ENCODE measurements around the gene SOX5.
"Not testable (repeated sequence)": the region's sequence is repeated elsewhere in the genome, so short reads cannot be mapped to it uniquely, and the experiment has no call there.

SOX5 gene

DNA sequence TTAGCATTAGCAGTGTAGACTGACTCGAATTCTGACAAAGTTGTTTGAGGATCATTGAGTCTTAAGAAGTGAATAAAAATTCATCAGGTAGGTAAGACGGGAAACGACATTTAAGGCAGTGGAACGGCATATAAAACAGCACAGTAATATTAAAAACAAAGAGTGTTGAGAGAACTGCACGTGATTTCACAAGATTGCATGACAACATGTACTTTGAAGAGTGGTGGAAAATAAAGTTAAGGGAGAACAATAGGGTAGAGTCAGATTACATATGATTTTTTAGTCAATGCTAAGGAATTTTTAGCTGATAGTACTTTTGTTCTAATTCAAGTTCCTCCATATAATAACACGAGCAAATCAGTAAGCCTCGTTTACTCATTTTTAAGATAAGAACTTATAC, 115.4 kb downstream of the SOX5 start:
- Histone ChIP-seq H3K27me3 (ENCODE audit: low read depth, low read length) (no peaks in the 10 kb centered on the region), H3K4me1 (ENCODE audit: control insufficient read depth in 1 of 2, insufficient read depth in 2 of 2, low read length in 2 of 2) (no peaks in the 10 kb centered on the region), H3K36me3 (ENCODE audit: control insufficient read depth in 1 of 2, insufficient read depth in 2 of 2, low read length in 2 of 2) (no peaks in the 10 kb centered on the region), H3K27ac (ENCODE audit: low read length) (no peak overlapping the region), H3K9me3 (ENCODE audit: control insufficient read depth in 1 of 2, low read length in 2 of 2) (no peaks in the 10 kb centered on the region), H3K4me3 (ENCODE audit: low read depth in 1 of 2, low read length in 2 of 2) (no peak overlapping the region)

DNA sequence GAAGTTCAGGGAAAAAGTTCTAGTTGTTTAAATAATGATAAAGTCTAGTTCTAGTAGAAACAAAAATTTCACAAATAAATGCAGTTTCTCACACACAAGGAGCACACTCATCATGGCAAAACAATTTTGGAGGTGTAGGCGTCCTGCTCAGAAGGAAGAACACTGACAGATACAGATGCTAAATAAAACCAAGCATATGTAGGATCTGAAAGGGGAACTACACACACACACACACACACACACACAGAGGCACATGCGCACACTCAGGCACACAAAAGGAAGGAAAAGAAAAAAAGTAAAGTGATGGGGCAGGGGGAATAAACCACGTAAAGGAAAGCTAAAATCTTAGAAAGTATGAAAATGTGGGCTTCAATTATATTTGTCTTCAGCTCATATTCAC, 117.7 kb downstream of the SOX5 start:
- H3K4me1 ChIP-seq (ENCODE audit: control insufficient read depth in 1 of 2, insufficient read depth in 2 of 2, low read length in 2 of 2) = no peaks in the 10 kb centered on the region
- no peaks in the 10 kb centered on the region for H3K36me3 ChIP-seq (ENCODE audit: control insufficient read depth in 1 of 2, insufficient read depth in 2 of 2, low read length in 2 of 2)
- H3K9me3 ChIP-seq (ENCODE audit: control insufficient read depth in 1 of 2, low read length in 2 of 2) = no peaks in the 10 kb centered on the region
- no peak overlapping the region for H3K27ac ChIP-seq (ENCODE audit: low read length)
- no peaks in the 10 kb centered on the region for H3K27me3 ChIP-seq (ENCODE audit: low read depth, low read length)
- H3K4me3 ChIP-seq (ENCODE audit: low read depth in 1 of 2, low read length in 2 of 2) = no peak overlapping the region

- Histone ChIP-seq H3K27me3 (ENCODE audit: low read depth, low read length) (no peaks in the 10 kb centered on the region), H3K27ac (ENCODE audit: low read length) (no peak overlapping the region), H3K4me3 (ENCODE audit: low read depth in 1 of 2, low read length in 2 of 2) (no peak overlapping the region), H3K4me1 (ENCODE audit: control insufficient read depth in 1 of 2, insufficient read depth in 2 of 2, low read length in 2 of 2) (no peaks in the 10 kb centered on the region), H3K9me3 (ENCODE audit: control insufficient read depth in 1 of 2, low read length in 2 of 2) (no peaks in the 10 kb centered on the region), H3K36me3 (ENCODE audit: control insufficient read depth in 1 of 2, insufficient read depth in 2 of 2, low read length in 2 of 2) (no peaks in the 10 kb centered on the region)
Observed at GRCh38 chr12:23830210-23830609, 119.3 kb downstream of the SOX5 start.

GRCh38 chr12:23827353-23827752, 122.1 kb downstream of the SOX5 start:
- H3K4me3 ChIP-seq (ENCODE audit: low read depth in 1 of 2, low read length in 2 of 2) = no peak overlapping the region
- H3K9me3 ChIP-seq (ENCODE audit: control insufficient read depth in 1 of 2, low read length in 2 of 2) = no peaks in the 10 kb centered on the region
- H3K27ac ChIP-seq (ENCODE audit: low read length) = no peak overlapping the region
- no peaks in the 10 kb centered on the region for H3K36me3 ChIP-seq (ENCODE audit: control insufficient read depth in 1 of 2, insufficient read depth in 2 of 2, low read length in 2 of 2)
- no peaks in the 10 kb centered on the region for H3K27me3 ChIP-seq (ENCODE audit: low read depth, low read length)
- no peaks in the 10 kb centered on the region for H3K4me1 ChIP-seq (ENCODE audit: control insufficient read depth in 1 of 2, insufficient read depth in 2 of 2, low read length in 2 of 2)

GRCh38 chr12:23825124-23825523, 124.3 kb downstream of the SOX5 start:
- not testable (repeated sequence) for H3K36me3 ChIP-seq (ENCODE audit: control insufficient read depth in 1 of 2, insufficient read depth in 2 of 2, low read length in 2 of 2); H3K4me3 ChIP-seq (ENCODE audit: low read depth in 1 of 2, low read length in 2 of 2); H3K4me1 ChIP-seq (ENCODE audit: control insufficient read depth in 1 of 2, insufficient read depth in 2 of 2, low read length in 2 of 2)

GRCh38 chr12:23824358-23824757, 125.1 kb downstream of the SOX5 start:
- H3K36me3 ChIP-seq (ENCODE audit: control insufficient read depth in 1 of 2, insufficient read depth in 2 of 2, low read length in 2 of 2) = no peaks in the 10 kb centered on the region
- no peak overlapping the region for H3K4me3 ChIP-seq (ENCODE audit: low read depth in 1 of 2, low read length in 2 of 2)
- no peaks in the 10 kb centered on the region for H3K27me3 ChIP-seq (ENCODE audit: low read depth, low read length)
- no peak overlapping the region for H3K27ac ChIP-seq (ENCODE audit: low read length)
- H3K4me1 ChIP-seq (ENCODE audit: control insufficient read depth in 1 of 2, insufficient read depth in 2 of 2, low read length in 2 of 2) = no peaks in the 10 kb centered on the region
- H3K9me3 ChIP-seq (ENCODE audit: control insufficient read depth in 1 of 2, low read length in 2 of 2) = no peaks in the 10 kb centered on the region

More at GRCh38 chr12:23825124-23825523, 124.3 kb downstream of the SOX5 start:
- H3K27ac ChIP-seq (ENCODE audit: low read length); H3K27me3 ChIP-seq (ENCODE audit: low read depth, low read length); H3K9me3 ChIP-seq (ENCODE audit: control insufficient read depth in 1 of 2, low read length in 2 of 2): not testable (repeated sequence)

DNA sequence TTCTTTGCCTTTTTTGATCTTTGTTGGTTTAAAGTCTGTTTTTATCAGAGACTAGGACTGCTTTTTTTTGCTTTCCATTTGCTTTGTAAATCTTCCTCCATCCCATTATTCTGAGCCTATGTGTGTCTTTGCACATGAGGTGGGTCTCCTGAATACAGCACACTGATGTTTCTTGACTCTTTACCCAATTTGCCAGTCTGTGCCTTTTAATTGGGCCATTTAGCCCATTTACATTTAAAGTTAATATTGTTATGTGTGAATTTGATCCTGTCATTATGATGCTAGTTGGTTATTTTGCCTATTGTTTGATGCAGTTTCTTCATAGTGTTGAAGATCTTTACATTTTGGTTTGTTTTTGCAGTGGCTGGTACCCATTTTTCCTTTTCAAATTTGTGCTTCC, 126.6 kb downstream of the SOX5 start:
- not testable (repeated sequence) for H3K27ac ChIP-seq (ENCODE audit: low read length); H3K9me3 ChIP-seq (ENCODE audit: control insufficient read depth in 1 of 2, low read length in 2 of 2); H3K27me3 ChIP-seq (ENCODE audit: low read depth, low read length); H3K4me3 ChIP-seq (ENCODE audit: low read depth in 1 of 2, low read length in 2 of 2); H3K4me1 ChIP-seq (ENCODE audit: control insufficient read depth in 1 of 2, insufficient read depth in 2 of 2, low read length in 2 of 2); H3K36me3 ChIP-seq (ENCODE audit: control insufficient read depth in 1 of 2, insufficient read depth in 2 of 2, low read length in 2 of 2)

DNA sequence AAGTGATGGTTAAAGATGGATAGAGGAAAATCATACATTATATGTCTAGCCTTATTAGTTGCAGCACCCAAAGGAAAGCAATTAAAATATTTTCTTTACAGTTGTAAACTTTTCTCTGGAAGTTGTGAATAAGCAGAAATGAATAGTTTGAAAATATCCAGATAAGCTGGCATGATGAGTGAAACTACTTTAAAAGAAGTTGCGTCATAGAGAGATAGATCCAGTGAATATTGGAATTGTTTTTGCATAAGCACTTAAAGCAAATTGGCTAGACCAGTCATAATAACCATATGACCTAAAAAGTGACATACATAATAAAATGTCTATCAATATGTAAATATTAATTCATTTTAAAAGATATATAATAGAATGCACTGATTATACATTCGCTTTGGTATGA, 132.1 kb downstream of the SOX5 start:
- Histone ChIP-seq H3K4me3 (ENCODE audit: low read depth in 1 of 2, low read length in 2 of 2) (no peak overlapping the region), H3K27me3 (ENCODE audit: low read depth, low read length) (no peaks in the 10 kb centered on the region), H3K27ac (ENCODE audit: low read length) (no peak overlapping the region), H3K36me3 (ENCODE audit: control insufficient read depth in 1 of 2, insufficient read depth in 2 of 2, low read length in 2 of 2) (no peaks in the 10 kb centered on the region), H3K9me3 (ENCODE audit: control insufficient read depth in 1 of 2, low read length in 2 of 2) (no peaks in the 10 kb centered on the region), H3K4me1 (ENCODE audit: control insufficient read depth in 1 of 2, insufficient read depth in 2 of 2, low read length in 2 of 2) (no peaks in the 10 kb centered on the region)

GRCh38 chr12:23816394-23816851, 133.0 kb downstream of the SOX5 start:
- no peaks in the 10 kb centered on the region for H3K36me3 ChIP-seq (ENCODE audit: control insufficient read depth in 1 of 2, insufficient read depth in 2 of 2, low read length in 2 of 2)
- H3K27me3 ChIP-seq (ENCODE audit: low read depth, low read length) = no peaks in the 10 kb centered on the region
- no peak overlapping the region for H3K4me3 ChIP-seq (ENCODE audit: low read depth in 1 of 2, low read length in 2 of 2)
- no peak overlapping the region for H3K27ac ChIP-seq (ENCODE audit: low read length)
- H3K4me1 ChIP-seq (ENCODE audit: control insufficient read depth in 1 of 2, insufficient read depth in 2 of 2, low read length in 2 of 2) = no peaks in the 10 kb centered on the region
- H3K9me3 ChIP-seq (ENCODE audit: control insufficient read depth in 1 of 2, low read length in 2 of 2) = no peaks in the 10 kb centered on the region

- no peaks in the 10 kb centered on the region for H3K9me3 ChIP-seq (ENCODE audit: control insufficient read depth in 1 of 2, low read length in 2 of 2)
- no peak overlapping the region for H3K27ac ChIP-seq (ENCODE audit: low read length)
- H3K27me3 ChIP-seq (ENCODE audit: low read depth, low read length) = no peaks in the 10 kb centered on the region
- H3K4me3 ChIP-seq (ENCODE audit: low read depth in 1 of 2, low read length in 2 of 2) = no peak overlapping the region
- H3K36me3 ChIP-seq (ENCODE audit: control insufficient read depth in 1 of 2, insufficient read depth in 2 of 2, low read length in 2 of 2) = no peaks in the 10 kb centered on the region
- no peaks in the 10 kb centered on the region for H3K4me1 ChIP-seq (ENCODE audit: control insufficient read depth in 1 of 2, insufficient read depth in 2 of 2, low read length in 2 of 2)
Observed at GRCh38 chr12:23815810-23816209, 133.7 kb downstream of the SOX5 start.

DNA sequence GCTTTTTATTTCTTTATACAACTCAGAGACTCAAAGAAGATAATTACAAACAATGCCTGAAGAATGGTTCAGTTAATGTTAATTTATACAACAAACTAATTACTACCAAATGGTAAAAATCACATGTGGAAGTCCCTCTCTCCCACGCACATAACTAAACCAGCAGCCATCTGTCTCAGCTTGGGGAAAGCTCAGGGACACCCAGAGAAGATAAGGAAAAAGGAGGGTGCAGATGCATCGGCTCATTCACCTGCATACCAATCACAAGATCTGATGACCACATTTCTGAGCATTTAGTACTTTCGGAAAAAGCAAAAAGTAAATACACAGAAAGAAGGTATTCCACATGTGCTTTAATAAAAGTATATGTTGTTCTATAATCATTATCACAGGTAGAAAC, 136.3 kb downstream of the SOX5 start:
- Histone ChIP-seq H3K4me3 (ENCODE audit: low read depth in 1 of 2, low read length in 2 of 2) (no peak overlapping the region), H3K36me3 (ENCODE audit: control insufficient read depth in 1 of 2, insufficient read depth in 2 of 2, low read length in 2 of 2) (no peaks in the 10 kb centered on the region), H3K27me3 (ENCODE audit: low read depth, low read length) (no peaks in the 10 kb centered on the region), H3K27ac (ENCODE audit: low read length) (no peak overlapping the region), H3K4me1 (ENCODE audit: control insufficient read depth in 1 of 2, insufficient read depth in 2 of 2, low read length in 2 of 2) (no peaks in the 10 kb centered on the region), H3K9me3 (ENCODE audit: control insufficient read depth in 1 of 2, low read length in 2 of 2) (no peaks in the 10 kb centered on the region)

DNA sequence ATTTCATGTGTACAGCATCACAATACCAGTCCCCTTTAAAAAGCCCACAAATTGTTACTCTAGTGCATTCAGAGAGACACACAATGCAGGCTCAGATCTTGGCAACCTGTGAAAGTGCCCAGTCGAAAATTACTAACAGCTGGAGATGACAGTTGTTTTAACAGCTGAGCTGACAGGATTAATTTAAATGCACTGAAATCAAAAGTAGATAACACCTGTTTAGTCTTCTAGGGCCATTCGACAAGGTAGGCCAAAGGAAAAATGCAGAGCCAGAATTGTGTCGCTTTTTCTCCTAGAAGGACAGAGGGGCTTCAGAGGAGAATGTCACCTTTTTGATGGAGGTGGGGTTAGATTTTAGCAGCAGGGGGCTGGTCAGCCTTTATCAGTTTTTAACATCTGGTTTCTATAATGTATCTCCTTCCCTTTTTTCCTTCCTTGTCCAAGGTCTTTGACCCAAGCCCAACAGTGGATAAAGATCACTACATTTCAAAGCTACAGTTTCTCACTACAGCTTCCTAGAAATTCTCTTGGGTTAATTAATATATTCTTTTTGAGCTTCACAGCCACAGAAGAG, 139.1 kb downstream of the SOX5 start:
- no peaks in the 10 kb centered on the region for H3K27me3 ChIP-seq (ENCODE audit: low read depth, low read length)
- no peaks in the 10 kb centered on the region for H3K9me3 ChIP-seq (ENCODE audit: control insufficient read depth in 1 of 2, low read length in 2 of 2)
- no peak overlapping the region for H3K4me3 ChIP-seq (ENCODE audit: low read depth in 1 of 2, low read length in 2 of 2)
- no peak overlapping the region for H3K27ac ChIP-seq (ENCODE audit: low read length)
- H3K36me3 ChIP-seq (ENCODE audit: control insufficient read depth in 1 of 2, insufficient read depth in 2 of 2, low read length in 2 of 2) = no peaks in the 10 kb centered on the region
- no peaks in the 10 kb centered on the region for H3K4me1 ChIP-seq (ENCODE audit: control insufficient read depth in 1 of 2, insufficient read depth in 2 of 2, low read length in 2 of 2)

Data from muscle layer of duodenum (tissue), 2 donors.